Activated T-helper 1 cell treated with anti-CD3 and anti-CD28 coated beads, Interleukin-12 subunit alpha, Interleukin-12 subunit beta, Interleukin-2, Interleukin-4 antibody, amounts not matched to agents 30 ng/mL and 10 ng/mL and 1 ng/mL, durations not matched to agents 14 hours and 24 hours and 36 hours (primary cell): ENCODE data around the gene TBC1D8. TPM values are rescaled to one million over a fixed set of nuclear protein-coding genes. Genes with fewer than 3 reads are reported as not detected.

Source experiments
- DNase-seq: peaks from one replicate; pipeline ENCODE4 v3.0.0; 2021; ENCODE audit warnings: low spot score
- H3K27ac Mint-ChIP-seq: one replicate; pipeline ENCODE4 v1.8.0; 2021; ENCODE audit warnings: mild to moderate bottlenecking, mixed read lengths
- H3K27me3 Mint-ChIP-seq: one replicate; pipeline ENCODE4 v1.8.0; 2022; ENCODE audit warnings: mild to moderate bottlenecking, moderate library complexity, mixed read lengths; ENCODE audit not compliant: insufficient read depth
- H3K36me3 Mint-ChIP-seq: one replicate; pipeline ENCODE4 v1.8.0; 2021; ENCODE audit warnings: low read depth, mixed read lengths
- H3K4me1 Mint-ChIP-seq: one replicate; pipeline ENCODE4 v1.8.0; 2021; ENCODE audit warnings: low read depth, mixed read lengths
- H3K4me3 Mint-ChIP-seq: one replicate; pipeline ENCODE4 v1.8.0; 2021; ENCODE audit warnings: mild to moderate bottlenecking, moderate library complexity, mixed read lengths
- H3K9me3 Mint-ChIP-seq: one replicate; pipeline ENCODE4 v1.8.0; 2021; ENCODE audit warnings: mixed read lengths
- intact Hi-C: fragments of 100-400 bp; cut with micrococcal nuclease; formaldehyde crosslinking; loops from one replicate; pipeline ENCODE4 v1.15.1; 2024
- total RNA-seq: library from RNA; stranded (reverse); gene quantifications from 2 replicates; pipeline ENCODE4 v1.2.3, GENCODE V29; 2022

Gene TBC1D8
- total RNA-seq, 1 donor from 2014 or later, result 1.1 TPM

DNA sequence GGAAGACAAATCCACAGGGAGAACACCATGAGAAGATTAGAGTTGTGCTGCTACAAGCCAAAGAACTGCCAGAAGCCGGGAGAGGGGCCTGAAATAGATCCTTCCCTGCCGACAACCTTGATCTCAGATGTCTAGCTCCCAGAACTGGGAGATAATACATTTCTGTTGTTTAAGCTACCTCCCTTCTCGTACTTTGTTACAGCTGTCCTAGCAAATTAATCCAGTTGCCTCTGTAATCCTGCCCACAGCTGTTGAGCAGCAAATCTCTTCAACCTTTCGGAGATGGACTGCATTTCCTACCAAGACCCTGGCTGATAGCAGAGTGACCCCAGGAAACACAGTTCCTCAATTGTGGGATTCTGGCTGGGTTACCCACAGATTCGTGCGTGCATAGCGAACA is 2.6 kb upstream of the TBC1D8 start:
- intact Hi-C loops, result loop anchor here (2.0 to 5.0 kb wide), 2 partner anchors 141 to 154 kb away; partner anchors contain the start of gene RNF149
- DNase-seq, result no peak
- H3K4me1 Mint-ChIP-seq, result peaks cover 11% of the 10 kb centered on the region
- no peak overlapping the region for H3K4me3 Mint-ChIP-seq
- no peaks in the 10 kb centered on the region for H3K36me3 Mint-ChIP-seq
- H3K27ac Mint-ChIP-seq, result no peak overlapping the region
- no peaks in the 10 kb centered on the region for H3K9me3 Mint-ChIP-seq
- H3K27me3 Mint-ChIP-seq, result peaks cover 43% of the 10 kb centered on the region

DNA sequence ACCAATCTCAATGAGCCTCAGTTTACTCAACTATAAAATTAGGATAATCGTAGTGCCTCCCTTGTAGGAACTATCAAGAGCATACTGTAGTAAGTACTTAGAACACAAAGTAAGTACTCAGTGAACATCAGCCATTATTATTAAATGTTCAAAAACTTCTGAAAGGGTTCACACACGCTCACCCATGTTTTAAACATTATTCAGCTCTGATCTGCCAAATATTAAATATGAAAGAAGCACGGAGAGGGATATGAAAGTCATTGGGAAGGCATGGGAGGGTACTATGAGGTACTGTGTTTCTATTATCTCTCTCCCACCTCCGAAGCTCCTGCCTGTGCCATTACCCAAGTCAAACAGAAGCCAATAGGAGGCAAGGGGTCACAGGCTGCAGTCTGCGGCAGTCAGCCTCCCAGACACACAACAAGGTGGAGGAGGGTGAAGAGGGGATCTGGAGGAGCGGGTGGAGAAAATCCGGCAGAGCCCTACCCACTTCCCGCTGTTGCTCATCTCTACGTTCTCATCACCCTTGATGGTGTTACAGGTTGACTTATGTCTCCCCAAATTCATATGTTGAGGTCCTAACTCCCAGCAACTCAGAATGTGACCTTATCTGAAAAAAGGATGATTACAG is 2.0 kb upstream of the TBC1D8 start:
- peaks cover 49% of the 10 kb centered on the region for H3K27me3 Mint-ChIP-seq
- H3K36me3 Mint-ChIP-seq, result no peaks in the 10 kb centered on the region
- no peak overlapping the region for H3K27ac Mint-ChIP-seq
- H3K4me1 Mint-ChIP-seq, result peaks cover 11% of the 10 kb centered on the region
- no peak overlapping the region for H3K4me3 Mint-ChIP-seq
- no peak for DNase-seq
- intact Hi-C loops, result loop anchor here (2.0 to 5.0 kb wide), 2 partner anchors 140 to 154 kb away; partner anchors contain the start of gene RNF149
- no peaks in the 10 kb centered on the region for H3K9me3 Mint-ChIP-seq

DNA sequence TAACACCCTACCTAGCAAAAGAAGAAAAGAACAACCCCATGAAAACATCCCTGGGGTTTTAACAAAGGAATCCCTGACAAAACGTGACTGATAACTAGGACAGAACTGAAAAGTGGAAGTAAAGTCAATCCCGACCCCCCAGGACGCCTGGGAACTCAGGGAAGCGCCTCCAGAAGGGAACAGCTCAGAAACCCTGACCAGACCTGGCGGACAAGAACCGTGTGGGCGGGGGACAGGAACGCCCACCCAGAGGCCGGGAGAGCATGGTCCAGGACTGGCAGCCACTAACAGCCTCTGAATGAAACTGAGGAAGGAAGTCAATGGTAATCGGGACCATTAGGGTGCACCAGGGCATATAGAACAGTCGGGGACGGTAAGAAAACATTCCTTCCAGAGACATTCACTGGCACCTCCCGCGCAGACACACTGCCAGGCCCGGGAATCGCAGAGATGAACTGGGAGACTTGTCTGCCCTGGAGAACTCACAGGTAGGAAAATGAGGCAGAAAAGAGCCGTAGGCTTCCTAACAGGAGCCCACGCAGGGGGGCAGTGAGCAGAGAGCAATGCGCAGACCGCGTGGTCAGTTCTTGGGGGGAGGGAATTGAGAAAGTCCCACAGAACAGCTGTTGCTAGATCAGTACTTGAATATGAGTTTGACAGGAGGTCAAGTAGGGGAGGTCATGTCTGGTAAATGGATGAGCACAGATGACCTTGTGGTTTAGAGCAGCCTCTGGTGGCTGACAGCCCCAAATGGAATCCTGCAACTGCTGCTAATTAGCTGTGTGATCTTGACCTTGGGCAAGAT is 1.3 kb upstream of the TBC1D8 start:
- Mint-ChIP-seq H3K27ac (no peak overlapping the region), H3K27me3 (peaks cover 54% of the 10 kb centered on the region)
- no peak for DNase-seq

DNA sequence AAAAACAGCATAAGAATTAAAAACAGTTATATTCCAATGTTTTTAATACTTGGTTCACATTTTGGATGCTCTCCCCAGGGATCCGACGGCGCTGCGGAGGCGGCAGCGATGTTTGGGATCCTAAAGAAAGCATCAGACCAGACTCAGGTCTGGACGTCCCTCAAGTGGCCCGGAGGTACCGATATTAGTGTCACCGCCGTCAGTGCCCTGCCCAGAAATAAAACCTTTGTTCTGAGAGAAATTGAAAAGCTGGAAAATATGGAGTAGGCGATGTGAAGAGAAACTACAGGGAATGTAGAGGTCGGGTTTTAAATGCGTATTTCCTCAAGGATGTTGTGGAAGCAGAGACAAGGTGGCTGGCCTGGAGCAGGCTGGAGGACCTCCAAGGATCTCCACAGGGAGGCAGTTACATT is 683 bp upstream of the TBC1D8 start:
- intact Hi-C loops, result loop anchor here (1.0 to 5.0 kb wide), 6 partner anchors 53 to 590 kb away; partner anchors contain the start of genes CNOT11, PDCL3, RNF149 and RPL31
- Mint-ChIP-seq H3K9me3 (no peaks in the 10 kb centered on the region), H3K4me3 (peak overlapping the region; percentile 75), H3K36me3 (no peaks in the 10 kb centered on the region), H3K27ac (no peak overlapping the region), H3K27me3 (peaks cover 56% of the 10 kb centered on the region), H3K4me1 (peaks cover 11% of the 10 kb centered on the region)
- DNase-seq, result no peak

More for the DNA sequence above, 1.3 kb upstream of the TBC1D8 start:
- Mint-ChIP-seq H3K4me1 (peaks cover 11% of the 10 kb centered on the region), H3K9me3 (no peaks in the 10 kb centered on the region), H3K36me3 (no peaks in the 10 kb centered on the region), H3K4me3 (peak overlapping the region; percentile 75)
- intact Hi-C loops, result loop anchor here (2.0 to 5.0 kb wide), 2 partner anchors 140 to 155 kb away; partner anchors contain the start of gene RNF149

DNA sequence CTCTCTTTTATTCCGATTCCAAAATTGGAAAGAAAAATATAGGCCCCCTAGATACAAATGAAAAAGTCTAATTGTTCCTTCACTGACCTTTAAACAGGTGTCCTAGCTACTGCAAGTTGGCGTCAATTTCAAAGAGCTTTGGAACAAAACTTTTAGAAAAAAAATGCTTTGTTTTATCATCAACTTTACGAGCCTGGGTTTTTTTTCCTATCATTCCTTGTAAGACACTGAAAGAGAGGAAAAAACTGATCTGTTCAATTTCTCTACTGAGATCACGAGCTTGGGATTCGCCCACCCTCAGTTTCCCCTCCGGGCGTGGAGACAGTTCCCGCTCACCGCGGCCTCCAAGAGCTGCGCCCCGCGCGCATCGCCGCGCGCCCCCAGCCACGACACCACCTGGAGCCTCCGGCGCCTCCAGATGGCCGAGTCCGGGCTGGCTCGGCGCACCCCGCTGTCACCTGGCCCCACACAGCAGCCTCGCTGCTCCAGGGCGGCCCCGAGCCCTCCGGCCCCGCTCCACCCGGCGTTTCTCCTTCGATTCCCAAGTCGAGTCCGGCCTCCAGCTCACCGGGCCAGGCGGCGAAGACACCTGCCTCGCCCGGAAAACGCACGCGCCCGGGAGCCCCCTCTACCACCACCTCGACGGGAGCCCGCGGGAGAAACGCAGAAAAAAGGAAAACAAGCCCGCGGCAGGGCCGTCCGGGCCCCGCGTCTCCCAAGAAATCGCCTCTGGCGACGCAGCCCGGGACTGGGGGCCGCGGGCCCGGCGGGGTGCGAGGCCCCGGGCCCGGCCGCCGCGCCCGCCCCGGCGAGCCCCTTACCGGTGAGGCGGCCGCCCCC is 656 bp downstream of the TBC1D8 start:
- DNase-seq, result no peak
- no peak overlapping the region for H3K27ac Mint-ChIP-seq
- H3K4me3 Mint-ChIP-seq, result peak overlapping the region; percentile 63
- no peaks in the 10 kb centered on the region for H3K36me3 Mint-ChIP-seq
- peaks cover 64% of the 10 kb centered on the region for H3K27me3 Mint-ChIP-seq
- H3K9me3 Mint-ChIP-seq, result no peaks in the 10 kb centered on the region
- intact Hi-C loops, result loop anchor here (1.0 to 5.0 kb wide), 5 partner anchors 54 to 588 kb away; partner anchors contain the start of genes CNOT11, PDCL3, RNF149 and RPL31
- peaks cover 11% of the 10 kb centered on the region for H3K4me1 Mint-ChIP-seq

DNA sequence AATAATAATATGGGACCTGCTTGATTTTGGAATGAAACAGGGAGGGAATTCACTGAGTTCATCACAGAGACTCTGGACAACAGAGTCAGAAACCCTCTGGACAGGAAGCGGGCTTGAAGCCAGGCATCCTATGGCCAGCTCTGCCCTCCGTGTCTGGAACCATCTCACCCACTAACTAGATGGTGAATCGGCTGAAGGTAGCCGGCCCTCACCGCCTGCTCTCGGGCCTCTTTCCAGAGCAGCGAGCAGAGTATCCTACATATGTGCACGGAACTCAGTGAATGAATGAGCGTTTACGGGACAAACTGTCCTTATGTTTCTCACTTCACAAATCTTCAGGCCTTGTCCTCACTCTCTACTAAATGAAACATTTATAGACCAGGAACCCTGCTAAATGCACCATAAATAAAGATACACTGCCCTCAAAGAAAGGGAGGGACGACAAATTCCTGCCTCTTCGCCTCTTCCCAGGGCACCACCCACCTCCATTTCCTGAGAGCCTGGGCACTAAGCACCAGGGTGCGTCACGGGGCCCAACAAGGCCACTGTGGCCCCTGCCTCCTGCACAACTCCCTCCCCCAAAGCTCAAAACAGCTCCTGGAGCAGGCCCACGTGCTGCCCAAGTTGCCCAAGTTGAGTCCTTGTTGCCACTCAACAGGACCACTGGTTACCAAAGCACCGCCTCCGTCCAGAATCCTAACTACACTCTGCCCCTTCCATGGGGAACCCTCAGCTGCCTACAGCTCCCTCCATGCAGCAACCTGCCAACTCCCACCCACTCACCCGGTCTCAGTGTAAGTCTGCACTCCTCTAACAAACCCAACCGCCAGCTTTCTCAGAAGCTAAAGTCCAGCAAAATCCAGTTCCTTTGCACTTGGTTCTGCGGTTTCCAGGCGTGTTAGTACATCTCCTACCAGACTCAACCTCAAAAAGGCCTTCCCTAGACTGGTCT is 1.7 kb downstream of the TBC1D8 start:
- Mint-ChIP-seq H3K27me3 (peaks cover 65% of the 10 kb centered on the region), H3K9me3 (no peaks in the 10 kb centered on the region), H3K27ac (no peak overlapping the region), H3K4me1 (peaks cover 11% of the 10 kb centered on the region), H3K4me3 (peak overlapping the region; percentile 63), H3K36me3 (no peaks in the 10 kb centered on the region)
- intact Hi-C loops, result loop anchor here (2.0 to 5.0 kb wide), 3 partner anchors 55 to 158 kb away; partner anchors contain the start of genes RNF149 and RPL31
- DNase-seq, result no peak

DNA sequence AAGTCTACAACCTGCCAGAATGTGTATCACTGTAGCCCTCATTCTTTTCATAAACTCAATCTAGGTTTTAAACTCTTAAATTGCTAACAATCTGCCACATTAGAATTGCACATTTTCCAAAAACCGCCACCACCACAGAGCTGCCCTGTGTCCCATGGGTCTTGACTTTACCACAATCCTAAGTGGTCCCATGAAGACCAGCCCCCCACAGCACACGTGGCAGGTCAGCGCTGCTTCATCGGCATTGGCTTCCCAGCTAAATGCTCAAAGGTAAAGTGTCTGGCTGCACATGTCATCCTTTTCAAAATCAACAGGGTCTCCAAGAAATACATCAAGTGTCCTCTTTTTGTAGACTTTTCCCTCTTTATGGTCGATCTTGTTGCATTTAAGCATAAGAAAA is 2.4 kb downstream of the TBC1D8 start:
- no peaks in the 10 kb centered on the region for H3K9me3 Mint-ChIP-seq
- H3K36me3 Mint-ChIP-seq, result no peaks in the 10 kb centered on the region
- peak overlapping the region; percentile 5 for H3K4me3 Mint-ChIP-seq
- no peak for DNase-seq
- peaks cover 59% of the 10 kb centered on the region for H3K27me3 Mint-ChIP-seq
- intact Hi-C loops, result no loop called here
- peaks cover 11% of the 10 kb centered on the region for H3K4me1 Mint-ChIP-seq
- H3K27ac Mint-ChIP-seq, result no peak overlapping the region

DNA sequence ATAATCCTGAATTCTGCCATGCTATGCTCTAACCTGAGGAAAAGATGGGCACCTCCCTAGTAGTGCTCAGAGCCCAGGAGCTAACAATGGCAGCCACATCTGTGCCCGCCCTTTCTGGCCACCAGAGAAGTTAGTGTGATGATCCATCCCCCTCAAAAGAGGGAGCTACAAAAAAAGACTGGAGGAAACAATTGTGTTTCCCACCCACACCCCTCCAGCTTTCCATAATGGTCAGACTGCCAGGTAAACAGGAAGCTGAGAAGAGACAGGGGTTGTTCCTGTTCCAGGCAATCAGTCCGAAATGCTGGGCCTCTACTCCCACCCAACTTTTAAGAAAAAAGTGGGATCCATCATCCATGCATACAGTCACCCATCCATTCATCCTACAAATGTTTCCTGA is 3.2 kb downstream of the TBC1D8 start:
- no peaks in the 10 kb centered on the region for H3K36me3 Mint-ChIP-seq
- H3K27ac Mint-ChIP-seq, result no peak overlapping the region
- H3K4me3 Mint-ChIP-seq, result no peak overlapping the region
- intact Hi-C loops, result no loop called here
- peaks cover 11% of the 10 kb centered on the region for H3K4me1 Mint-ChIP-seq
- H3K9me3 Mint-ChIP-seq, result no peaks in the 10 kb centered on the region
- no peak for DNase-seq
- H3K27me3 Mint-ChIP-seq, result peaks cover 52% of the 10 kb centered on the region

DNA sequence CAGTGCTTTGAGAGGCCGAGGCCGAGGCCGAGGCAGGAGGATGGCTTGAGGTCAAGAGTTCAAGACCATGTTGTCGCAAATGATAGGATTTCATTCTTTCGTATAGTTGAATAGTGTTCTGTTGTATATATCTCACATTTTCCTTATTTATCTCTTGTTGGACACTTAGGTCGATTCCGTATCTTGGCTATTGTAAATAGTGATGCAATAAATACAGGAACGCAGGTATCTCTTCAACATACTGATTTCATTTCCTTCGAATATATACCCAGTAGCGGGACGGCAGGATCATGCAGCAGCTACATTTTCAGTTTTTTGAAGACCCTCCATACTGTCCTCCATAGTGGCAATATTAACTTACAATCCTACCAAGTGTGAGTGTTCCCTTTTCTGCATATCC is 4.1 kb downstream of the TBC1D8 start:
- Mint-ChIP-seq H3K4me3 (no peak overlapping the region), H3K27ac (no peak overlapping the region), H3K4me1 (peaks cover 5% of the 10 kb centered on the region), H3K27me3 (peaks cover 49% of the 10 kb centered on the region), H3K36me3 (no peaks in the 10 kb centered on the region), H3K9me3 (no peaks in the 10 kb centered on the region)
- no peak for DNase-seq
- intact Hi-C loops, result no loop called here

DNA sequence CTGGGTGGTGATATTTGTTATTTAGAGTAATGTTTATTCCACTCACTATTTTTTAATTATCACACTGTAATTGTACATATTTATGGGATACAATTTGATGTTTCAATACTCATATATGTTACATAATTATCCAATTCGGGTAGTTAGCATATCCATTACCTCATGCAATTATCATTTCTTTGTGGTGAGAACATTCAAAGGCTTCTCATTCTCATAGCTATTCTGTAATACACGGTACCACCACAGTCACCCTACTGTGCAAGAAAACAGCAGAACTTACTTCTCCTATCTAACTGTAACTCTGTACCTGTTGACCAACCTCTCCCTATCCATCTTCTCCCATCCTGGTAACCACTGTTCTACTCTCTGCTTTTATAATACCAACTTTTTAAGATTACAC is 4.6 kb downstream of the TBC1D8 start:
- Mint-ChIP-seq H3K4me1 (no peaks in the 10 kb centered on the region), H3K36me3 (no peaks in the 10 kb centered on the region), H3K27me3 (peaks cover 44% of the 10 kb centered on the region), H3K9me3 (no peaks in the 10 kb centered on the region), H3K4me3 (no peak overlapping the region), H3K27ac (no peak overlapping the region)
- intact Hi-C loops, result no loop called here
- no peak for DNase-seq

DNA sequence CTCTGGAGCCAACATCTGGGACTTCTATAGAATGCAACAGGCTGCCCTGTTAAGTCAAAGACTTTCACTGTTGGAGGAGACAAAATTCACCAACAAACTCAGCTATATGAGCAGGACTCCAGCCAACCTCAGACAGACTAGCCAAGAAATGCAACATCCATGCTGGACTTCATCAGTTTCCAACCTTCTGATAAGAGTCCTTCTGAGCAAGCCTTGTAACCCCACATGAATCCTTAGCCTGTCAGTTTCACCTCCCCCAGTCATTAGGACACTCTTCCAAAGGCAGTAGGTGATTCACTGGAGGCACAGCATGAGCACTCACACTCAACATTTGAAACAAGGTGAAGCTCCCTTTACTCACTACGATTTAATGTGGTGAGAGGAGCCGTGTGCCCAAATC is 5.8 kb downstream of the TBC1D8 start:
- Mint-ChIP-seq H3K36me3 (no peaks in the 10 kb centered on the region), H3K4me1 (no peaks in the 10 kb centered on the region), H3K27ac (no peak overlapping the region), H3K4me3 (no peak overlapping the region), H3K27me3 (peaks cover 45% of the 10 kb centered on the region), H3K9me3 (no peaks in the 10 kb centered on the region)
- intact Hi-C loops, result no loop called here
- DNase-seq, result no peak

DNA sequence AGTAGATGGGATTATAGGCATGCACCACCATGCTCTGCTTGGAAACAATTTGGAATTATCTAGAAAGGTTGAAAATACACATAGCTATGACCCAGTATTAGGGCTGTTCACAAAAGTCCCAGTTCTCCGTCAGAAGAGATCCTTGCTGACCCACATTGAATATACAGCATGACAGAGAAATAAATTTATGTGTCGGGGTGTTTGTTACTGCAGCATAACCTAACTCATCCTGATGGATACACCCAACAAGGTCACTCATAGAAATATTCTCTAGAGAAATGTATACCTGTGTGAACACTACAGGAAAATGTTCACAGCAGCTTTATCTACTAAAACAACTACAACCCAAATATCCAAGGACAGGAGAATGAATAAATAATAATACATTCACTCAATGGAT is 9.0 kb downstream of the TBC1D8 start:
- Mint-ChIP-seq H3K36me3 (no peaks in the 10 kb centered on the region), H3K4me1 (no peaks in the 10 kb centered on the region), H3K27ac (no peak overlapping the region), H3K27me3 (peaks cover 19% of the 10 kb centered on the region), H3K4me3 (no peak overlapping the region), H3K9me3 (no peaks in the 10 kb centered on the region)
- DNase-seq, result no peak
- intact Hi-C loops, result no loop called here
